ENCODE measurements around the gene NFAM1.

GRCh38 chr22:42459287-42460063 is 27.3 kb upstream of the NFAM1 start:
- TF ChIP-seq CTCF (conservative IDR thresholded peaks at IDR 0.05; ENCODE audit: low read length) (no peak), EZH2phosphoT487 (IDR thresholded peaks at IDR 0.05; ENCODE audit: borderline replicate concordance) (no peak)

Measured in Loucy (cell line).